ENCODE data around the gene OPCML. TPM values are rescaled to one million over a fixed set of nuclear protein-coding genes. Genes with fewer than 3 reads are reported as not detected.

Gene OPCML
- total RNA-seq, 1 donor from 2014 or later, result 1.2 TPM

DNA sequence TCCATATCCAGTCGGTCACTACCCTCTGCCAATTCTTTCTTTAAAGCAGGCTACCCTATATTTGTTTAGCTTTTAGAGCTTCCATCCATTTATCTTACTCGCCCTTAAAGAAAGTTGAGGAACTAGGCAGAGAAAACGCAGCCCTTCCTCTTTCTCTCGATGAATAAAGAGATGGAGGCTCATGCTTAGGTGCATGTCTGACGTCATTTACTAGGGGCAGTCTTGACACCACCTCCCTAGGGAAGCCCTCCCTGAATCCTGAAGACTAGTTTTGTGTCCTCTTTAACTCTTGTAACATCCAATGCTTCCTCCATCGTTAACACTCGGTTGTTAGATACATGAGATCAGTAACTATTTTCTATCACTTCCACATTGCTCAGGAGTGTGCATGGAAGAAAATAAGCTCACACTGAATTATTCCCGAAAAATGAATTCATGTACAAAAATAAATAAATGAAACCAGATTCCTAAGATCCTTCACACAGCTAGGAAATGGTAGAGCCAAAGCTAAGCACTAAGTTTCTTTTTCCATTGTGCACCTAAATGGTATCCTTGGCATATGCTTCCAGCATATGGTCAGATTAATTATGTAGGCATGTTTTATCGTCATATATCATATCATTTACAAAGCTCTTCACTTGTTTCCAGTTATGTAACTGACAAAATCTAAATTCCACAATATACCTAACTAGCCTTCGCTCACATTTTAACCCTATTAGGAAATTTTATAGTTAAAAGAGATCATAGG, 291.2 kb downstream of the OPCML start:
- TF ChIP-seq, protein P1, sequence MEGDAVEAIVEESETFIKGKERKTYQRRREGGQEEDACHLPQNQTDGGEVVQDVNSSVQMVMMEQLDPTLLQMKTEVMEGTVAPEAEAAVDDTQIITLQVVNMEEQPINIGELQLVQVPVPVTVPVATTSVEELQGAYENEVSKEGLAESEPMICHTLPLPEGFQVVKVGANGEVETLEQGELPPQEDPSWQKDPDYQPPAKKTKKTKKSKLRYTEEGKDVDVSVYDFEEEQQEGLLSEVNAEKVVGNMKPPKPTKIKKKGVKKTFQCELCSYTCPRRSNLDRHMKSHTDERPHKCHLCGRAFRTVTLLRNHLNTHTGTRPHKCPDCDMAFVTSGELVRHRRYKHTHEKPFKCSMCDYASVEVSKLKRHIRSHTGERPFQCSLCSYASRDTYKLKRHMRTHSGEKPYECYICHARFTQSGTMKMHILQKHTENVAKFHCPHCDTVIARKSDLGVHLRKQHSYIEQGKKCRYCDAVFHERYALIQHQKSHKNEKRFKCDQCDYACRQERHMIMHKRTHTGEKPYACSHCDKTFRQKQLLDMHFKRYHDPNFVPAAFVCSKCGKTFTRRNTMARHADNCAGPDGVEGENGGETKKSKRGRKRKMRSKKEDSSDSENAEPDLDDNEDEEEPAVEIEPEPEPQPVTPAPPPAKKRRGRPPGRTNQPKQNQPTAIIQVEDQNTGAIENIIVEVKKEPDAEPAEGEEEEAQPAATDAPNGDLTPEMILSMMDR (conservative IDR thresholded peaks at IDR 0.05), result no peak
- no peak for DNase-seq (ENCODE audit: low read depth, low spot score)
- Mint-ChIP-seq H3K36me3 (ENCODE audit: low read depth) (no peaks in the 10 kb centered on the region), H3K27ac (ENCODE audit: unreplicated experiment) (no peak overlapping the region), H3K4me1 (peaks cover 14% of the 10 kb centered on the region), H3K4me3 (no peak overlapping the region), H3K27me3 (ENCODE audit: low read depth) (no peaks in the 10 kb centered on the region), H3K9me3 (no peaks in the 10 kb centered on the region)

DNA sequence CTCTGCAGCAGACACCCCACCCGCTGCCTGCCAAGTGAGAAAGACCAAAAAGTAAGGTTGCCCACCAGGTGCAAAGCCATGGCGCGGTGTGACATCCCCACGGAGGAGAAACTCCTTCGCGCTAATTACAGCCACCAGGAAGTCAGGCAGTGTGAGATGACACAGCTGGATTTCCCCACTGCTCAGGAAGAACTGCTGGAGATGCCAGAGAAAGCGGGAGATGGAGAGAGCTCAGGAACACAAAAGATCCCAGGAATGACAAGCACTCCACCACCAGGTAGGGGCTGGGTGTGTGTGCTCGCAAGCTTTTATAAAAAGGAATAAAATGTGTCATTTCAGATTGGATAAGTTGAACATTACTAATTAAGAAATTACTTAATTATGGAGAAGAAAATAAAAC, 292.7 kb downstream of the OPCML start:
- Mint-ChIP-seq H3K9me3 (no peaks in the 10 kb centered on the region), H3K27me3 (ENCODE audit: low read depth) (no peaks in the 10 kb centered on the region), H3K4me3 (no peak overlapping the region), H3K4me1 (peaks cover 29% of the 10 kb centered on the region), H3K27ac (ENCODE audit: unreplicated experiment) (no peak overlapping the region), H3K36me3 (ENCODE audit: low read depth) (no peaks in the 10 kb centered on the region)
- no peak for DNase-seq (ENCODE audit: low read depth, low spot score)
- TF ChIP-seq, protein P1 (conservative IDR thresholded peaks at IDR 0.05), result no peak

DNA sequence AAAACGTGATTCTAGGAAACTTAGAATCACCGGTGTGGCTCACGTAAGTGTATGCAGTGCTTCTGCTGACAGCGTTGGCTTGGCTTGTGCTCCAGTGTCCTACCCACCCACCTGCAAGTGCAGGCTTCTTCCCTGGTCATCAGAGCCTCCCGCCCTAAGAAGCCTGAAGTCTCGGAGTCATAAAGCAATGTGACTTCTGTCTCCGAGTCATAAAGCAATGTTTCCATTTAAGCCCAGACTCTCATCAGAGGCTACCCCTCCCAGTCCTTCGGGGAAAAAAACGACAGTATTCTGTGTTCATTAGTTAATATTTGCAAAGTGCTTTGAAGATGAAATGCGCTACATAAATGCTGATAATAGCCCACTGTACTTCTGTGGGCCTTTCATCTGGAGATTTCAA, 293.8 kb downstream of the OPCML start:
- no peak overlapping the region for H3K27ac Mint-ChIP-seq (ENCODE audit: unreplicated experiment)

DNA sequence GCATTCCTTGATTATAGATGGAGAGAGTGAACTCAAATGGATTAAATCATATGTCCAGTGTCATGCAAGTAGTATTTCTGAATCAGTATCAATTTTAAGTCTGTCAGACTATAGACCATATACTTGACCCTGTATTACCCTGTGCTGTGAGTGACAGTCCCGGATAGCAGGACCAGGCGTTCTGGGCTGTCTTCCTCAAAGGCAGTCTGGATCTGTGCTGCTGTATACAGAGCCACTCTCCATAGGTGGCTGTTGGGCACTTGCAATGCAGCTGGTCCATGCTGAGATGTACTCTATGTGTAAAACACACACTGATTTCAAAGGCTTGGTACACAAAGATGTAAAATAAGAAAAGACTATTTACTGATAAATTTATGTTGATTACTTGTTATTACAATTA, 294.3 kb downstream of the OPCML start:
- Mint-ChIP-seq H3K4me1 (peaks cover 31% of the 10 kb centered on the region), H3K36me3 (ENCODE audit: low read depth) (peaks cover 4% of the 10 kb centered on the region), H3K27ac (ENCODE audit: unreplicated experiment) (no peak overlapping the region), H3K4me3 (no peak overlapping the region), H3K9me3 (peaks cover 4% of the 10 kb centered on the region), H3K27me3 (ENCODE audit: low read depth) (no peaks in the 10 kb centered on the region)
- DNase-seq (ENCODE audit: low read depth, low spot score), result no peak
- TF ChIP-seq, protein P1 (conservative IDR thresholded peaks at IDR 0.05), result no peak

More for the DNA sequence above, 293.8 kb downstream of the OPCML start:
- peaks cover 31% of the 10 kb centered on the region for H3K4me1 Mint-ChIP-seq
- H3K27me3 Mint-ChIP-seq (ENCODE audit: low read depth), result no peaks in the 10 kb centered on the region
- DNase-seq (ENCODE audit: low read depth, low spot score), result no peak
- TF ChIP-seq, protein P1 (conservative IDR thresholded peaks at IDR 0.05), result no peak
- peaks cover 4% of the 10 kb centered on the region for H3K9me3 Mint-ChIP-seq
- peaks cover 4% of the 10 kb centered on the region for H3K36me3 Mint-ChIP-seq (ENCODE audit: low read depth)
- H3K4me3 Mint-ChIP-seq, result no peak overlapping the region

DNA sequence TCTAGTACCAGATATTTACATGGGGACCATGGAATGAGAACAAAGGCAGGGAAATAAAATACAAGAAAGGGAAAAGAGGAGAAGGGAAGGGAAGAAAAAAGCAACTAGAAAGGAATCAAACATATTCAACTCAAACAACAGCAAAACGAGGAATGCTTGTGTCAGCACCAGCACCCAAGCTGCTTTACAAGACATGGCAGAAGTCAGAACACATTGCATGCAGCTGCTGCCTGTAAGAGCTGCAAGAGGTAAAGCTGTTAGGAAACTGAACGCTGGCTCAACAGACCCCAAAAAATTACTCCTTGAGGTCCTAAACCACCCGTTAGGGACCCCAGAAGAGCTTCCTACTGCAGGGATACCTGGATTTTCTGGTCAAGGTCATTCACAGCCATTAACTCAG, 296.9 kb downstream of the OPCML start:
- H3K4me1 Mint-ChIP-seq, result peaks cover 28% of the 10 kb centered on the region
- peaks cover 4% of the 10 kb centered on the region for H3K9me3 Mint-ChIP-seq
- TF ChIP-seq, protein P1 (conservative IDR thresholded peaks at IDR 0.05), result no peak
- peaks cover 4% of the 10 kb centered on the region for H3K36me3 Mint-ChIP-seq (ENCODE audit: low read depth)
- H3K4me3 Mint-ChIP-seq, result no peak overlapping the region
- DNase-seq (ENCODE audit: low read depth, low spot score), result no peak
- H3K27ac Mint-ChIP-seq (ENCODE audit: unreplicated experiment), result no peak overlapping the region
- H3K27me3 Mint-ChIP-seq (ENCODE audit: low read depth), result no peaks in the 10 kb centered on the region

All from neural crest cell (in vitro differentiated cells).